ENCODE results near the gene SLC47A2. TPM values are rescaled to one million over a fixed set of nuclear protein-coding genes. Genes with fewer than 3 reads are reported as not detected.

Gene SLC47A2
- total RNA-seq, 1 donor = not detected

- Histone ChIP-seq H3K4me3 (ENCODE audit: insufficient read depth, low read length) (peak overlapping the region; percentile 16), H3K9me3 (ENCODE audit: low read depth, low read length) (no peaks in the 10 kb centered on the region), H3K27me3 (ENCODE audit: insufficient read depth, low read length) (no peaks in the 10 kb centered on the region), H3K4me2 (ENCODE audit: insufficient read depth, low read length) (peak overlapping the region; percentile 33), H2AFZ (ENCODE audit: low read length) (peak overlapping the region; percentile 68), H3K79me2 (ENCODE audit: insufficient read depth, low read length) (no peaks in the 10 kb centered on the region), H4K20me1 (ENCODE audit: insufficient read depth, low read length) (no peaks in the 10 kb centered on the region), H3K4me1 (ENCODE audit: insufficient read depth, low read length) (peaks cover 27% of the 10 kb centered on the region), H3K36me3 (ENCODE audit: insufficient read depth, low read length) (no peaks in the 10 kb centered on the region), H3K27ac (ENCODE audit: low read depth, low read length) (no peak overlapping the region)
- no peak for DNase-seq (ENCODE audit: insufficient read length, low spot score, missing footprints)
- no peak for TF ChIP-seq CTCF (IDR thresholded peaks at IDR 0.05; ENCODE audit: extremely low read depth, low read depth, low read length)
These were observed 32.4 kb upstream of the SLC47A2 start for GRCh38 chr17:19748807-19749193.

DNA sequence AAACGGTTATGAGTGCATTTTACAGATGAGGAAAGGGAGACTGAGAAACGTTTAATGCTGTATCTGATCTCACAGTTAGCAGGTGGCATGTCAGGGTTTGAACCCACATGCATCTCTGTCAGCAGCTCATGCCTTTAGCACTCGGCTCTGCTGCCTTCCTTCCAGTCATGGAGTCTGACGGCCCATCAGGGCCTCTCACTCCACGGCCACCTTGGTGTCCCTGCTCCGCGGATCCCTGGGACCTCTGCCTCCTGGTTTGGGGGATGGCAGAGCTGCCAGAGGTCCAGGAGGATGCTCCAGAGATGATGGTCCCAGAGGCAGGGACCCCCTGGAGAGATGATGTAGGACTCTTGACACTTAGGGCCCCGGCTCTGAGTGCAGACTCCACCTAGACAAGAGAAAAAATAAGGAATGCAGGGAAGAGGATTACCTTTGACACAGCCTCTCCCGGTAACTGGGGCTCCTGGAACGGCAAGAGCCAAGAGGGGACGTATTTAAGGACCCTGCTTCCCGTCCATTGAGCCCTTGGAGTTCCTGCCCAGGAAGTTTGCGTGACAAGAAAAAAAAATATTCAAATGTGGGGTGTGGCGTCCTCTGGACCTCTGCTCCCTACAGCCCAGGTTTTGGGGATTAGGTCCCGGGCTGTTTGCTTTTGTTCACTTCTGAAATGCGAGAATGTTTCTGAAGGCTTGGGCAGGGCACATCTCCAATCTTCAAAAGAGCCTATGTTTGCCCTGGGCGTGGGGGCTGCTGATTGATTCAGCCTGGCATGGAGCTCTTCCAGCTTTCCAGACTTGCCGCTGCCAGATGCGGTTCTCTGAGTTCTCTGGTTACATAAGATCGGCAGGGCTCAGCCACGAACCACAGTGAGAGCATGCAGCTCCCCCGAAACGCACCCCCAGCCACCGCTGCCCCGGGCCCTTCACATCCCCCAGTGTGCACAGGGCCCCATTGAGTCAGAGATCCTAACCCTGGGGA, 31.7 kb upstream of the SLC47A2 start, which contains the start of gene ALDH3A1:
Gene ALDH3A1 (minus strand): TSS at position 470 of the 978 bp plus-strand sequence. CDS start 3,169 bp downstream, outside the sequence.
- DNase-seq (ENCODE audit: insufficient read length, low spot score, missing footprints) = peak; percentile 83
- no peaks in the 10 kb centered on the region for H3K27me3 ChIP-seq (ENCODE audit: insufficient read depth, low read length)
- H3K36me3 ChIP-seq (ENCODE audit: insufficient read depth, low read length) = no peaks in the 10 kb centered on the region
- no peaks in the 10 kb centered on the region for H3K79me2 ChIP-seq (ENCODE audit: insufficient read depth, low read length)
- TF ChIP-seq CTCF (IDR thresholded peaks at IDR 0.05; ENCODE audit: extremely low read depth, low read depth, low read length) = no peak
- no peak within 1 kb of the TSS for H3K27ac ChIP-seq (ENCODE audit: low read depth, low read length)
- peaks cover 20% of the 10 kb centered on the region for H3K4me1 ChIP-seq (ENCODE audit: insufficient read depth, low read length)
- peak within 1 kb of the TSS; percentile 33 for H3K4me2 ChIP-seq (ENCODE audit: insufficient read depth, low read length)
- H3K9me3 ChIP-seq (ENCODE audit: low read depth, low read length) = no peaks in the 10 kb centered on the region
- H4K20me1 ChIP-seq (ENCODE audit: insufficient read depth, low read length) = no peaks in the 10 kb centered on the region
- H2AFZ ChIP-seq (ENCODE audit: low read length) = peak within 1 kb of the TSS; percentile 68
- peak within 1 kb of the TSS; percentile 16 for H3K4me3 ChIP-seq (ENCODE audit: insufficient read depth, low read length)

DNA sequence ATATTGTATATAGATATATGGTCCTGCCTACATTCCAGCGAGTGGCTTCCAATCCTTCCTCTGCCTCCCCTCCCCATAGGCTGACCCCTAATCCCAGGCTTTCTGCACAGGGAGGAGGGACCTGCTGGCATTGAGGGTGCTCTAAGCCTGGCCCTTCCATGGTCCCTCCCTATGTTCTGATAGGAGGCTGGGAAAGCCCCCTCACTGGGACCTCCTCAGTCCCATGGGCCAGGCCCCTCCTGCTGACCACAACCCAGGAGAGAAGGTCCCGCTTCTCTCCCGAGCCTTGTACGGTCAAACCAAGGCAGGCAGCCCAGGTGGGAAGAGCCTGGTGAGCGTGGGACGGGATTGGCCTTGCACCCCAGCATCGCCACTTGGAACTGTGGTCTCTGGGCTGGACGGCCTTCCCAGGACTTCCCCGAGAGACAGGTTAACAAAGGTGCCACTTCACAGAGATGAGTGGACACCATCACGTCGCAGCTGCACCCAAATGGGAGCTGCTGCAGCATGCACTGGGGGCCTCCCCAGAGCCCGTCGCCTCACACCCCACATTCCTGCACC, 30.9 kb upstream of the SLC47A2 start:
- no peak for TF ChIP-seq CTCF (IDR thresholded peaks at IDR 0.05; ENCODE audit: extremely low read depth, low read depth, low read length)
- Histone ChIP-seq H3K36me3 (ENCODE audit: insufficient read depth, low read length) (no peaks in the 10 kb centered on the region), H2AFZ (ENCODE audit: low read length) (no peak overlapping the region), H4K20me1 (ENCODE audit: insufficient read depth, low read length) (no peaks in the 10 kb centered on the region), H3K27me3 (ENCODE audit: insufficient read depth, low read length) (no peaks in the 10 kb centered on the region), H3K4me2 (ENCODE audit: insufficient read depth, low read length) (no peak overlapping the region), H3K4me3 (ENCODE audit: insufficient read depth, low read length) (no peak overlapping the region), H3K27ac (ENCODE audit: low read depth, low read length) (no peak overlapping the region), H3K79me2 (ENCODE audit: insufficient read depth, low read length) (no peaks in the 10 kb centered on the region), H3K9me3 (ENCODE audit: low read depth, low read length) (no peaks in the 10 kb centered on the region), H3K4me1 (ENCODE audit: insufficient read depth, low read length) (peaks cover 13% of the 10 kb centered on the region)
- DNase-seq (ENCODE audit: insufficient read length, low spot score, missing footprints) = peak; percentile 5

DNA sequence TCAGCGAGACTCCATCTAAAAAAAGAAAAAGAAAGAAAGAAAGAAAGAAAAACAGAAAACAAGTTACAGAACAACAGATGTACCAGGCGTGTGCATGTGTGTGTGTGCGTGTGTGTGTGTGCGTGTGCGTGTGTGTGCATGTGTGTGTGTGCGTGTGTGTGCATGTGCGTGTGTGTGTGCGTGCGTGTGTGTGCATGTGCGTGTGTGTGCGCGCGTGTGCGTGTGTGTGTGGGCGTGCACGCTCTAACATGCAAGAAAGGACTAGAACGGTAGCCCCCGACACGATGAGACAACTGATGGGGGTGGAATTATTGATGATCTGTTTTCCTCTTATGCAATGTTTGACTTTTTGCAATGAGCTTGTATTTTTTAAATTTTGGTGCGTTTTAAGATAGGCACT, 30.1 kb upstream of the SLC47A2 start:
- Histone ChIP-seq H3K79me2 (ENCODE audit: insufficient read depth, low read length) (no peaks in the 10 kb centered on the region), H3K4me1 (ENCODE audit: insufficient read depth, low read length) (peaks cover 13% of the 10 kb centered on the region), H3K27me3 (ENCODE audit: insufficient read depth, low read length) (no peaks in the 10 kb centered on the region), H4K20me1 (ENCODE audit: insufficient read depth, low read length) (no peaks in the 10 kb centered on the region), H3K4me2 (ENCODE audit: insufficient read depth, low read length) (no peak overlapping the region), H3K9me3 (ENCODE audit: low read depth, low read length) (no peaks in the 10 kb centered on the region), H2AFZ (ENCODE audit: low read length) (no peak overlapping the region), H3K4me3 (ENCODE audit: insufficient read depth, low read length) (no peak overlapping the region), H3K36me3 (ENCODE audit: insufficient read depth, low read length) (no peaks in the 10 kb centered on the region), H3K27ac (ENCODE audit: low read depth, low read length) (no peak overlapping the region)
- TF ChIP-seq CTCF (IDR thresholded peaks at IDR 0.05; ENCODE audit: extremely low read depth, low read depth, low read length) = no peak
- DNase-seq (ENCODE audit: insufficient read length, low spot score, missing footprints) = no peak

Data from osteoblast (primary cell).